Measurements from ENCODE around the gene CISTR. TPM values are rescaled to one million over a fixed set of nuclear protein-coding genes. Genes with fewer than 3 reads are reported as not detected.

CISTR gene
- total and polyA plus RNA-seq, 11 donors = 0.24 to 4.4 (median 2.2) TPM; not detected in 1

- intact Hi-C loops (cut with DNase I) = no loop called here
- WGBS, 4 donors = 72 to 75% (median 73%) methylated on average over 8 of the region's 8 CpGs
- no peak overlapping the region for H3K4me3 ChIP-seq
- ATAC-seq = no peak
- no peak for DNase-seq
- peaks cover 0 to 6% (median 0%) of the 10 kb centered on the region in 12 donors for H3K4me1 ChIP-seq
- no peak overlapping the region for H3K27ac ChIP-seq
- no peaks in the 10 kb centered on the region for H3K27me3 ChIP-seq
- TF ChIP-seq POLR2A (IDR thresholded peaks at IDR 0.05) (no peak), CTCF (IDR thresholded peaks at IDR 0.05) (no peak)
- H3K9me3 ChIP-seq = no peaks in the 10 kb centered on the region
- H3K36me3 ChIP-seq = peaks cover 0 to 61% (median 58%) of the 10 kb centered on the region in 9 donors
These were observed 39.6 kb downstream of the CISTR start for GRCh38 chr12:53712059-53712643.

GRCh38 chr12:53710091-53710490 lies 41.7 kb downstream of the CISTR start:
- peaks cover 0 to 40% (median 38%) of the 10 kb centered on the region in 9 donors for H3K36me3 ChIP-seq
- 40 to 55% (median 51%) methylated on average over 6 of the region's 6 CpGs for whole genome bisulfite sequencing, 4 donors
- intact Hi-C loops (cut with DNase I) = no loop called here

GRCh38 chr12:53709671-53710070 lies 42.1 kb downstream of the CISTR start:
- intact Hi-C loops (cut with DNase I) = no loop called here
- no peak for TF ChIP-seq CTCF (IDR thresholded peaks at IDR 0.05)
- no peak for TF ChIP-seq POLR2A (IDR thresholded peaks at IDR 0.05)
- Histone ChIP-seq H3K36me3 (peaks cover 0 to 36% (median 34%) of the 10 kb centered on the region in 9 donors), H3K27me3 (peaks cover 0 to 16% (median 0%) of the 10 kb centered on the region in 9 donors), H3K4me1 (no peaks in the 10 kb centered on the region), H3K9me3 (no peaks in the 10 kb centered on the region), H3K27ac (no peak overlapping the region), H3K4me3 (no peak overlapping the region)
- ATAC-seq = peak in 1 of 4 donors; percentile 15
- DNase-seq = no peak
- WGBS, 4 donors = 55 to 65% (median 62%) methylated on average over 4 of the region's 4 CpGs

More at GRCh38 chr12:53710091-53710490, 41.7 kb downstream of the CISTR start:
- H3K27me3 ChIP-seq = peaks cover 0 to 15% (median 0%) of the 10 kb centered on the region in 9 donors
- no peak for DNase-seq
- H3K9me3 ChIP-seq = no peaks in the 10 kb centered on the region
- H3K4me3 ChIP-seq = no peak overlapping the region
- no peak overlapping the region for H3K27ac ChIP-seq
- ATAC-seq = no peak
- TF ChIP-seq POLR2A (IDR thresholded peaks at IDR 0.05) (no peak), CTCF (IDR thresholded peaks at IDR 0.05) (no peak)
- no peaks in the 10 kb centered on the region for H3K4me1 ChIP-seq

- 66 to 81% (median 73%) methylated on average over 1 of the region's 1 CpG for WGBS, 4 donors
- peaks cover 0 to under 1% (median 0%) of the 10 kb centered on the region in 9 donors for H3K36me3 ChIP-seq
- no peaks in the 10 kb centered on the region for H3K4me1 ChIP-seq
- DNase-seq (no peak), ATAC-seq (no peak)
- H3K27ac ChIP-seq = no peak overlapping the region
- H3K27me3 ChIP-seq = peaks cover 0 to 41% (median 5%) of the 10 kb centered on the region in 9 donors
- H3K4me3 ChIP-seq = no peak overlapping the region
- H3K9me3 ChIP-seq = no peaks in the 10 kb centered on the region
- intact Hi-C loops (cut with DNase I) = no loop called here
- TF ChIP-seq CTCF (IDR thresholded peaks at IDR 0.05) = no peak
- TF ChIP-seq POLR2A (IDR thresholded peaks at IDR 0.05) = no peak
These were observed 45.7 kb downstream of the CISTR start for GRCh38 chr12:53706080-53706479.

All from heart left ventricle (tissue), 16 donors.